H54 (cell line): ENCODE data around the gene LYPD3.
"Not testable (repeated sequence)": the region's sequence is repeated elsewhere in the genome, so short reads cannot be mapped to it uniquely, and the experiment has no call there.

Experiments used
- DNase-seq: peaks from one replicate; pipeline ENCODE4 v3.0.0; 2011; ENCODE audit warnings: low spot score, mixed read lengths; ENCODE audit not compliant: insufficient read length
- FAIRE-seq: peaks from 3 replicates; lab custom pipeline; 2011; peaks lifted over from hg19 to GRCh38; lab: Jason Lieb, UNC
- POLR2A ChIP-seq: IDR thresholded peaks from 2 replicates; pipeline ENCODE4 v1.6.1; 2011; ENCODE audit warnings: low read depth, mild to moderate bottlenecking, low read length

LYPD3 gene

GRCh38 chr19:43462785-43463380 is 2.5 kb downstream of the LYPD3 start:
- TF ChIP-seq POLR2A: no peak
- DNase-seq (no peak), FAIRE-seq (no peak)

- FAIRE-seq (no peak), DNase-seq (no peak)
- no peak for TF ChIP-seq POLR2A
These were observed 3.0 kb downstream of the LYPD3 start for GRCh38 chr19:43462383-43462782.

GRCh38 chr19:43461303-43461702 is 4.1 kb downstream of the LYPD3 start:
- no peak for FAIRE-seq
- no peak for TF ChIP-seq POLR2A
- no peak for DNase-seq

GRCh38 chr19:43460362-43461016 is 4.9 kb downstream of the LYPD3 start:
- FAIRE-seq (no peak), DNase-seq (no peak)
- TF ChIP-seq POLR2A: no peak

- no peak for TF ChIP-seq POLR2A
- FAIRE-seq (no peak), DNase-seq (no peak)
These were observed 7.6 kb downstream of the LYPD3 start for GRCh38 chr19:43457809-43458208.

- DNase-seq (no peak), FAIRE-seq (no peak)
- TF ChIP-seq POLR2A: no peak
These were observed 9.9 kb downstream of the LYPD3 start for GRCh38 chr19:43455321-43456113.

GRCh38 chr19:43454031-43454430 is 11.4 kb downstream of the LYPD3 start:
- TF ChIP-seq POLR2A: no peak
- no peak for FAIRE-seq
- DNase-seq: no peak

DNA sequence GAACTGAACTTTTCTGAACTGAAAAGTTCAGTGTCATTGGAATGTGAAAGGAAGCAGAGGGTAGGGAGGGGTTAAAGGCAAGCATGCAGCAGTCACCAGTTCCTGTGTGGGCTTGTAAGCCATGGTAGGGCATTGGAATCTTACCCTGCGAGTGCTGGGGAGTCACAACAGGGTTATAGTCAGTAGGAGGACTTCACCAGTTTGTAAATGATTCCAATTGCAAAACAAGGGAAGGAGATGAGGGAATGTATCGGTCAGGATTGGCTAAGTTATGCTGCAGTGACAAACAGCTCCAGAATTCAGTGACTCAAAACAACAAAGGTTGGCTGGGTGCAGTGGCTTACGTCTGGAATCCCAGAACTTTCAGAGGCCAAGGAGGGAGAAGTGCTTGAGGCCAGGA is 12.8 kb downstream of the LYPD3 start:
- TF ChIP-seq POLR2A: no peak
- FAIRE-seq (no peak), DNase-seq (no peak)

- FAIRE-seq (no peak), DNase-seq (no peak)
- no peak for TF ChIP-seq POLR2A
These were observed 14.8 kb downstream of the LYPD3 start for GRCh38 chr19:43450545-43450997.

GRCh38 chr19:43447655-43448054 is 17.8 kb downstream of the LYPD3 start:
- no peak for FAIRE-seq
- DNase-seq: no peak
- TF ChIP-seq POLR2A: no peak

DNA sequence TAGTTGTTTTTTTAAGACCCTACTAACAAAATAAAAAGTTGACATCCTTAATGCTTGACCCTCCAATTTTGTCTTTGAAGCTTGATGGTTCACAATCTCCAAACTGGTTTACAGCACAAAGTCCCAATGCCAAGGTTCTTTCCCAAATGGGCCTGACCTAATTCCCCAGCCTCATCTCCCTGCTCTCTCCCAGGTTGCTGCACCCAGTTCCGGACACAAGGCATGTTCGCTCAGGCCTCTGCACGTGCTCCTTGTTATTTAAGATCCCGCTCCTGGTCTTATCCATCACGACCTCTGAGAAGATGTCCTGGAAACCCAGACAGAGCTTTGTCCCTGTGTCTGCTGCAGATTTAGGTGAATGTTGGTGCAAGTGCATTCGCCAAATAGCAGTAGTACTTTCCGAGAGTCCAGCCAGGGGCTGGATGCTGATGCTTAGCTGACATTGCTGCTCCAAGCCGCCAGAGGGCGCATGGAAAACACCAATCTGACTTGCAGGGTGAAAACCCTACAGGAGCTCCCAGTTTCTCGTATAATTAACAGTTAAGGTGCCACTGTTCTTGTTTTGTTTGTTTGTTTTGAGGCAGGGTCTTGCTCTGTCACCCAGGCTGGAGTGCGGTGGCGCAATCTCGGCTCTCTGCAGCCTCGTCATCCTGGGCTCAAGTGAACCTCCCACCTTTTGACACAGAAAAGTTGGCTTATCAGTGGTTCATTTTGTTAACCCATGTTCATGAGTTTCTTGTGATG is 18.5 kb downstream of the LYPD3 start:
- no peak for TF ChIP-seq POLR2A
- FAIRE-seq: no peak
- DNase-seq: peak; percentile 83

DNA sequence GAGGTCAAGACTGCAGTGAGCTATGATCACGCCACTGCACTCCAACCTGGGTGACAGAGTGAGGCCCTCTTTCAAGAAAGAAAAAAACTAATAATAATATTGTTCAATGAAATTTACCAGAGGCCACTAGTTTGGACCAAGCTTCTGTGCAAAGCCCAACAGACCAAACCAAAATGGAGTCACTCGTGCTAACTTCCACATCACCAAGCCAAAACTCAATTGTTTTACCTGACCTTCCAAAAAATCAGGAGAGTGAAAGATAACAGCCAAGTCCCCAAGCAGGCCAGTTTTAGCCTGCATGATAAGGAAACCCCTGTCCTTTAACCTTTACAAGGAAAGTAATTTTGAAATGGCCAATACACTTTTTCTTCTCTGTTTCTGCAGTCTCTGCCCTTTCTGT is 20.0 kb downstream of the LYPD3 start:
- DNase-seq (no peak), FAIRE-seq (no peak)
- TF ChIP-seq POLR2A: no peak

DNA sequence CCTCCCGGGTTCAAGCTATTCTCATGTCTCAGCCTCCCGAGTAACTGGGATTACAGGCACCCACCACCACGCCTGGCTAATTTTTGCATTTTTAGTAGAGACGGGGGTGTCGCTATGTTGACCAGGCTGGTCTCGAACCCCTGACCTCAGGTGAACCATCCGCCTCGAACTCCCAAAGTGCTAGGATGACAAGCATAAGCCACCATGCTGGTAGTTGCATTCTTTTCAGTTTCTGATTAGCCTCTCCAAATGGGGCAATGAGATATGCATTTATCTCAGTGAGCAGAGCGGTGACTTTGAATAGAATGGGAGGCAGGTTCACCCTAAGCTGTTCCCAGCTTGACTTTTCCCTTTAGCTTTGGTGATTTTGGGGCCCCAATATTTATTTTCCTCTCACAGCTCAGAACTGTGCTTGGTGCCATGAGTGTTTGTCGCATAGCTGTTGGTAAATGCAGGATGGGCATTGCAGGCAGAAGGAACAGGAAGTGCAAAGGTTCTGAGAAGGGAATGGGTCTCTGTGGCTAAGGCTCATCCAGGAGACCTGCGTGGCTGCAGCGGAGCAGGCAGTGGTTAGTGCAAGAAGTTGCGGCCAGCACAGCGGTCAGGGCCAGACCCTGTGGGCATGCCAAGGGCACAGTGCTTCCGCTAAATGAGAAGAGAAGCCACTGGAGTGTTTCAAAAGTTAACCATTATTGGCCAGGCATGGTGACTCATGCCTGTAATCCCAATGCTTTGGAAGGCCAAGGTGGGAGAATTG is 20.7 kb downstream of the LYPD3 start:
- DNase-seq (no peak), FAIRE-seq (no peak)
- no peak for TF ChIP-seq POLR2A

DNA sequence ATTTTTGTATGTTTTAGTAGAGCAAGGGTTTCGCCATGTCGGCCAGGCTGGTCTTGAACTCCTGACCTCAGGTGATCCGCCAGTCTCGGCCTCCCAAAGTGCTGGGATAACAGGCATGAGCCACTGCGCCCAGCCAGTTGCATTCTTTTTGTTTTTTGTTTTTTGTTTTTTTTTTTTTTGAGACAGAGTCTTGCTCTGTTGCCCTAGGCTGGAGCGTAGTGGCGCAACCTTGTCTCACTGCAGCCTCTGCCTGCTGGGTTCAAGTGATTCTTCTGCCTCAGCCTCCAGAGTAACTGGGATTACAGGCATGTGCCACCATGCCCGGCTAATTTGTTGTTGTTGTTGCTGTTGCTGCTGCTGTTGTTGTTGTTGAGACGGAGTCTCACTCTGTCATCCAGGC is 21.3 kb downstream of the LYPD3 start:
- FAIRE-seq, DNase-seq: not testable (repeated sequence)
